Stomach (tissue), 4 donors: ENCODE data around the gene USP32.
"Not testable (repeated sequence)": the region's sequence is repeated elsewhere in the genome, so short reads cannot be mapped to it uniquely, and the experiment has no call there.

Experiments used
- EP300 ChIP-seq: sonication (generic); formaldehyde crosslinking; IDR thresholded peaks from one replicate; pipeline ENCODE4 v1.6.1; 2017; ENCODE audit warnings: antibody characterized with exemption
- POLR2A ChIP-seq, 4 donors: fragments of 450-650 bp; IDR thresholded peaks; one replicate each; pipeline ENCODE4 v1.6.1; 2016; ENCODE audit warnings: antibody characterized with exemption in 4 of 4, control low read depth in 2 of 4, mild to moderate bottlenecking in 1 of 4, moderate library complexity in 1 of 4
- TF ChIP-seq, protein P1 (sequence below), 7 experiments: fragments of 450-650 bp in 4 of 7; fragments of 200-600 bp in 3 of 7; sonication (generic) in 3 of 7; IDR thresholded peaks; one replicate each; pipeline ENCODE4 v1.5.1; 2016 to 2019; ENCODE audit warnings: antibody characterized with exemption in 7 of 7, control low read depth in 2 of 7, mild to moderate bottlenecking in 1 of 7

DNA sequence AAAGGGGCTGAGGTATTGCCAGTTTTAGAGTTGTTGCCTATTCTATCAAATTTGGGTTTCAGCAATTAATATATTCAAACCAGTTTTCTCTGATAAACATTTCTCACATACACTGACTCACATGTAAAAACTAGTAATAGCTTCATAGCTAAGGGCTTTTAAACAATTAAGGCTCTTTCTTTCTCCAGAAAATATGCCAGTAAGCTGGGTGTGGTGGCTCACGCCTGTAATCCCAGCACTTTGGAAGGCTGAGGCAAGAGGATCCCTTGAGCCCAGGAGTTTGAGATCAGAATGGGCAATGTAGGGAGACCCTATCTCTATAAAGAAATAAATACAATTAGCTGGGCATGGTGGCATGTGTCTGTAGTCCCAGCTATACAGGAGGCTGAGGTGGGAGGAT lies 193.3 kb downstream of the USP32 start:
- TF ChIP-seq, protein P1, sequence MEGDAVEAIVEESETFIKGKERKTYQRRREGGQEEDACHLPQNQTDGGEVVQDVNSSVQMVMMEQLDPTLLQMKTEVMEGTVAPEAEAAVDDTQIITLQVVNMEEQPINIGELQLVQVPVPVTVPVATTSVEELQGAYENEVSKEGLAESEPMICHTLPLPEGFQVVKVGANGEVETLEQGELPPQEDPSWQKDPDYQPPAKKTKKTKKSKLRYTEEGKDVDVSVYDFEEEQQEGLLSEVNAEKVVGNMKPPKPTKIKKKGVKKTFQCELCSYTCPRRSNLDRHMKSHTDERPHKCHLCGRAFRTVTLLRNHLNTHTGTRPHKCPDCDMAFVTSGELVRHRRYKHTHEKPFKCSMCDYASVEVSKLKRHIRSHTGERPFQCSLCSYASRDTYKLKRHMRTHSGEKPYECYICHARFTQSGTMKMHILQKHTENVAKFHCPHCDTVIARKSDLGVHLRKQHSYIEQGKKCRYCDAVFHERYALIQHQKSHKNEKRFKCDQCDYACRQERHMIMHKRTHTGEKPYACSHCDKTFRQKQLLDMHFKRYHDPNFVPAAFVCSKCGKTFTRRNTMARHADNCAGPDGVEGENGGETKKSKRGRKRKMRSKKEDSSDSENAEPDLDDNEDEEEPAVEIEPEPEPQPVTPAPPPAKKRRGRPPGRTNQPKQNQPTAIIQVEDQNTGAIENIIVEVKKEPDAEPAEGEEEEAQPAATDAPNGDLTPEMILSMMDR (IDR thresholded peaks at IDR 0.05), result not testable (repeated sequence)
- not testable (repeated sequence) for TF ChIP-seq EP300; POLR2A (IDR thresholded peaks at IDR 0.05)
